HG03575 (cell line): ENCODE data around the gene POLR3GL.

Experiments
- ATAC-seq: cut with Tn5 transposase; IDR thresholded peaks from one replicate; pipeline ENCODE4 v1.9.1; 2021; ENCODE audit not compliant: unreplicated experiment, insufficient number of reproducible peaks, low FRiP score; ENCODE audit errors: extremely low read depth

The POLR3GL gene

GRCh38 chr1:145985502-145986439, 21.3 kb downstream of the POLR3GL start:
- ATAC-seq = no peak

GRCh38 chr1:145986551-145986950, 22.1 kb downstream of the POLR3GL start:
- no peak for ATAC-seq

- ATAC-seq = no peak
These were observed 23.4 kb downstream of the POLR3GL start for GRCh38 chr1:145987926-145988325.

- no peak for ATAC-seq
These were observed 24.3 kb downstream of the POLR3GL start for GRCh38 chr1:145988773-145989172.

GRCh38 chr1:145990249-145990855, 25.9 kb downstream of the POLR3GL start:
- no peak for ATAC-seq

GRCh38 chr1:145991735-145992412, 27.4 kb downstream of the POLR3GL start:
- ATAC-seq = no peak

GRCh38 chr1:145992502-145992936, 28.0 kb downstream of the POLR3GL start:
- ATAC-seq = no peak

- ATAC-seq = no peak
These were observed 28.6 kb downstream of the POLR3GL start for GRCh38 chr1:145992958-145993617.

- ATAC-seq = no peak
These were observed 29.3 kb downstream of the POLR3GL start for GRCh38 chr1:145993618-145994390.

- no peak for ATAC-seq
These were observed 30.1 kb downstream of the POLR3GL start for GRCh38 chr1:145994391-145995120.

- no peak for ATAC-seq
These were observed 30.8 kb downstream of the POLR3GL start for GRCh38 chr1:145995148-145995881.

GRCh38 chr1:145995964-145996432, 31.5 kb downstream of the POLR3GL start:
- no peak for ATAC-seq

GRCh38 chr1:145996433-145997015, 32.0 kb downstream of the POLR3GL start, which contains the start of gene TXNIP:
Gene TXNIP, minus strand, starts transcription at chr1:145996579. Its CDS starts 313 bp downstream, at chr1:145996266.
- no peak for ATAC-seq

- ATAC-seq = no peak
These were observed 32.7 kb downstream of the POLR3GL start for GRCh38 chr1:145997016-145997717.

GRCh38 chr1:145997718-145998023, 33.2 kb downstream of the POLR3GL start:
- ATAC-seq = no peak

GRCh38 chr1:145999321-146000024, 35.0 kb downstream of the POLR3GL start:
- no peak for ATAC-seq
